ENCODE measurements around the gene TET3.

DNA sequence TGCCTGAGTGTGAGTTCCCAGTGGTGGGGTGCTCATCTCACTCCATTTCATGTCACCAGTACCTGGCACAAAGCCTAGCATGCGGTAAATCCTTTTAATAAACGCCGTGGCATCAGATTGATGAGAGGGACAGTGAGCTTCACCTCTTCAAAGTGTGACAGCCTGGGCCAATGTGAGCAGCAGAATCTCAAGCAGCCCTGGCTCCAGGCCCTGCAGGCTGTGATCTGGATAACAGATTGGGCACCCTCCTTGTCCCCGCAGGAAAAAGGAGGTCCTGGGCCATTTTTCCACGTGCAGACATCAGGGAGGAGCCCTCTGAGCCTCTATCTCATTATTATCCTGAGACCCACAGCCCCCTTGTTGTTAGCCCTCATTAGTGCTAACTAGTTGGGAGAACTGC is 34.8 kb downstream of the TET3 start:
- TF ChIP-seq TAF1 (IDR thresholded peaks at IDR 0.05; ENCODE audit: borderline replicate concordance, low read depth, low read length) (no peak), JUND (IDR thresholded peaks at IDR 0.05) (no peak), MXI1 (IDR thresholded peaks at IDR 0.05; ENCODE audit: low read depth, low read length) (peak; percentile 45; the same call in 1 of the 2 replicates), EZH2phosphoT487 (IDR thresholded peaks at IDR 0.05; ENCODE audit: borderline replicate concordance, low read depth) (no peak), RAD21 (IDR thresholded peaks at IDR 0.05; ENCODE audit: low read length) (no peak), CHD2 (IDR thresholded peaks at IDR 0.05; ENCODE audit: low read length, partially characterized antibody) (peak; percentile 12), RXRA (IDR thresholded peaks at IDR 0.05; ENCODE audit: borderline replicate concordance, low read depth) (no peak), MAX (IDR thresholded peaks at IDR 0.05; ENCODE audit: low read depth) (no peak), POLR2AphosphoS5 (IDR thresholded peaks at IDR 0.05; ENCODE audit: low read depth, low read length) (no peak), NRF1 (IDR thresholded peaks at IDR 0.05; ENCODE audit: low read depth, low read length) (no peak), REST (IDR thresholded peaks at IDR 0.05; ENCODE audit: low read depth, low read length) (no peak)
- TF ChIP-seq, protein P1, sequence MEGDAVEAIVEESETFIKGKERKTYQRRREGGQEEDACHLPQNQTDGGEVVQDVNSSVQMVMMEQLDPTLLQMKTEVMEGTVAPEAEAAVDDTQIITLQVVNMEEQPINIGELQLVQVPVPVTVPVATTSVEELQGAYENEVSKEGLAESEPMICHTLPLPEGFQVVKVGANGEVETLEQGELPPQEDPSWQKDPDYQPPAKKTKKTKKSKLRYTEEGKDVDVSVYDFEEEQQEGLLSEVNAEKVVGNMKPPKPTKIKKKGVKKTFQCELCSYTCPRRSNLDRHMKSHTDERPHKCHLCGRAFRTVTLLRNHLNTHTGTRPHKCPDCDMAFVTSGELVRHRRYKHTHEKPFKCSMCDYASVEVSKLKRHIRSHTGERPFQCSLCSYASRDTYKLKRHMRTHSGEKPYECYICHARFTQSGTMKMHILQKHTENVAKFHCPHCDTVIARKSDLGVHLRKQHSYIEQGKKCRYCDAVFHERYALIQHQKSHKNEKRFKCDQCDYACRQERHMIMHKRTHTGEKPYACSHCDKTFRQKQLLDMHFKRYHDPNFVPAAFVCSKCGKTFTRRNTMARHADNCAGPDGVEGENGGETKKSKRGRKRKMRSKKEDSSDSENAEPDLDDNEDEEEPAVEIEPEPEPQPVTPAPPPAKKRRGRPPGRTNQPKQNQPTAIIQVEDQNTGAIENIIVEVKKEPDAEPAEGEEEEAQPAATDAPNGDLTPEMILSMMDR (IDR thresholded peaks at IDR 0.05) = no peak
- TF ChIP-seq, protein P2, sequence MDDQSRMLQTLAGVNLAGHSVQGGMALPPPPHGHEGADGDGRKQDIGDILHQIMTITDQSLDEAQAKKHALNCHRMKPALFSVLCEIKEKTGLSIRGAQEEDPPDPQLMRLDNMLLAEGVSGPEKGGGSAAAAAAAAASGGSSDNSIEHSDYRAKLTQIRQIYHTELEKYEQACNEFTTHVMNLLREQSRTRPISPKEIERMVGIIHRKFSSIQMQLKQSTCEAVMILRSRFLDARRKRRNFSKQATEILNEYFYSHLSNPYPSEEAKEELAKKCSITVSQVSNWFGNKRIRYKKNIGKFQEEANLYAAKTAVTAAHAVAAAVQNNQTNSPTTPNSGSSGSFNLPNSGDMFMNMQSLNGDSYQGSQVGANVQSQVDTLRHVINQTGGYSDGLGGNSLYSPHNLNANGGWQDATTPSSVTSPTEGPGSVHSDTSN (IDR thresholded peaks at IDR 0.05) = no peak
